ES-I3 (cell line): ENCODE data around the gene CADM1.

Source experiments
- H3K36me3 ChIP-seq: 2 replicates; pipeline ENCODE4 v1.6.1; 2013; ENCODE audit warnings: mild to moderate bottlenecking, low read length, control low read depth, moderate library complexity; ENCODE audit not compliant: insufficient read depth
- H3K4me1 ChIP-seq: 2 replicates; pipeline ENCODE4 v1.6.1; 2013; ENCODE audit warnings: mild to moderate bottlenecking, control low read depth, low read length; ENCODE audit not compliant: insufficient read depth
- H3K9ac ChIP-seq: 2 replicates; pipeline ENCODE4 v1.6.1; 2013; ENCODE audit warnings: low read depth, mild to moderate bottlenecking, low read length, moderate library complexity
- H3K9me3 ChIP-seq: 2 replicates; pipeline ENCODE4 v1.6.1; 2013; ENCODE audit warnings: mild to moderate bottlenecking, low read length, moderate library complexity; ENCODE audit not compliant: control insufficient read depth, insufficient read depth

Gene CADM1

DNA sequence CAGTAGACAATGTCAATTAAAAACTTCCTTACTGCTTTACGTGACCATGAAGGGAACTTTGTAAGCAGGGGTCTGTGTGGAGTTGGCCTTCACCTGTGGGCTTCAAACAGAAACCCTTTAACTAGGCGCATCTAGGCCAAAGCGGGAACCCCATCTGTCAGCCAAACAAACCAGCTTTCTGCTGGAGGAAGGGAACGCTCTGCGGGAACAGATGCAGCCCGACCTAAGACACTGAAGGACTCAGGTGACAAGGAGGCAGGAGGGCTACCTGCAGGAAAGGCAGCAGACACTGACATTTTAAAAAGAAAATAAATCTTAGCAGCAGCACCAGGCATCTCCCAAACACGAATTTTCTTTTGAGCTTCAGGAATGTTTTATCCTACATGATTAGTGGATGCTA is 78.4 kb downstream of the CADM1 start:
- no peak overlapping the region for H3K9ac ChIP-seq
- H3K36me3 ChIP-seq: no peaks in the 10 kb centered on the region; the same call in 1 of the 2 replicates
- H3K4me1 ChIP-seq: peaks cover 18% of the 10 kb centered on the region; the same call in 1 of the 2 replicates
- no peaks in the 10 kb centered on the region for H3K9me3 ChIP-seq

- H3K9ac ChIP-seq: no peak overlapping the region
- peaks cover 18% of the 10 kb centered on the region; the same call in 1 of the 2 replicates for H3K4me1 ChIP-seq
- H3K36me3 ChIP-seq: no peaks in the 10 kb centered on the region; the same call in 1 of the 2 replicates
- no peaks in the 10 kb centered on the region for H3K9me3 ChIP-seq
Observed at GRCh38 chr11:115425250-115425649, 79.0 kb downstream of the CADM1 start.

- Histone ChIP-seq H3K9ac (no peak overlapping the region), H3K9me3 (no peaks in the 10 kb centered on the region), H3K4me1 (peaks cover 18% of the 10 kb centered on the region; the same call in 1 of the 2 replicates), H3K36me3 (no peaks in the 10 kb centered on the region; the same call in 1 of the 2 replicates)
Observed at GRCh38 chr11:115423728-115424459, 80.3 kb downstream of the CADM1 start.

GRCh38 chr11:115421992-115422689 is 82.1 kb downstream of the CADM1 start:
- Histone ChIP-seq H3K36me3 (no peaks in the 10 kb centered on the region; the same call in 1 of the 2 replicates), H3K4me1 (peaks cover 18% of the 10 kb centered on the region; the same call in 1 of the 2 replicates), H3K9me3 (no peaks in the 10 kb centered on the region), H3K9ac (no peak overlapping the region)

DNA sequence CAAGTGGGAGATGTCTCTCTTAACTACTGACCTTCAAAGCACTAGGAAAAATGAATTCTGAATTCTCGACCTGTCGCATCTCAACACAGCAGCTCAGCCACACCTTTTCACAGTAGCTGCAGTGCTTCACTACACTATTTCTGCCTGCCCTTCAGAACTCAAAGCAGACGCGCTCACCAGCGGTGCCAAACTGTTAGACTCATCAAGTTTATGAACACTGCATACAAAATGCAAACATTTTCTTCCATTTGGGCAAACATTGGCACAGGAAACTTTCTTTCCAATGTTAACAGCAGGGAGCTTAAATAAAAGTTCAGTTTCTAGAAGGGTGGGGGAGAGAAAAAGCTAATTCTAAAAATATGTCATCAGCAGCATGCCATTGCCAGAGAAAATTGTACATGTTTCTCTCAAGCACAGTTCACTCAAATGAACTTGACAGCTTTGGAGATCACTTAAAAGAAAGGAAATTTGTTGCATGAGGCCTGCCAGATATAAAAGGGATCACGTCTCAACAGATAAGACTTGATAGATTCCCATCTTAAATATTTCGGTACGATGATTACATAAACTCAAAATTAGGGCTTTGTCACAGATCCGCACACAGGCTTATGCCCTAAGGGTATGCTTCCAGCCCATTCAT is 82.7 kb downstream of the CADM1 start:
- H3K9ac ChIP-seq: no peak overlapping the region
- no peaks in the 10 kb centered on the region for H3K9me3 ChIP-seq
- no peaks in the 10 kb centered on the region; the same call in 1 of the 2 replicates for H3K36me3 ChIP-seq
- H3K4me1 ChIP-seq: peaks cover 18% of the 10 kb centered on the region; the same call in 1 of the 2 replicates

DNA sequence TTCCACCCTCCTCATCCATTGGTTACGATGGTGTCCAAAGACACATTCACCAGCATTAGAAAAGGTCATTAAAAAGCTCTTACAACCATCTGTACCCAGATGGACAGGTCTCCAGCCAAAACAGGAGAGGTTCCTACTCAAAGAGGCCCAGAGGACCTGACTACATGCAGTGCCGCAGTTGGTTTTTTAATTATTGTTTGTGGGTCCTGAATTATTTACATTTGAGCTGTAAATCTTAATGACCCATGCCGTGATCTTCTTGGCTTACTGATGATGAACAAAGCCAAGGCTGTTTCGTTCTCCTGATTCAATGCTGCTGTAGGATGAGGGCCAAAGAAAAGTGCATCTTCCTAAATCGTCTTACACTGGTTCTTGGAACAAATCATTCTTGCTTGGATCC is 83.7 kb downstream of the CADM1 start:
- H3K36me3 ChIP-seq: no peaks in the 10 kb centered on the region; the same call in 1 of the 2 replicates
- peaks cover 18% of the 10 kb centered on the region; the same call in 1 of the 2 replicates for H3K4me1 ChIP-seq

GRCh38 chr11:115418626-115419025 is 85.6 kb downstream of the CADM1 start:
- Histone ChIP-seq H3K9me3 (no peaks in the 10 kb centered on the region), H3K36me3 (no peaks in the 10 kb centered on the region; the same call in 1 of the 2 replicates), H3K9ac (no peak overlapping the region), H3K4me1 (peaks cover 14% of the 10 kb centered on the region; the same call in 1 of the 2 replicates)

More for the DNA sequence above, 83.7 kb downstream of the CADM1 start:
- no peaks in the 10 kb centered on the region for H3K9me3 ChIP-seq
- H3K9ac ChIP-seq: no peak overlapping the region

GRCh38 chr11:115418081-115418480 is 86.1 kb downstream of the CADM1 start:
- H3K9me3 ChIP-seq: no peaks in the 10 kb centered on the region
- peaks cover 9% of the 10 kb centered on the region; the same call in 1 of the 2 replicates for H3K4me1 ChIP-seq
- no peak overlapping the region for H3K9ac ChIP-seq
- H3K36me3 ChIP-seq: no peaks in the 10 kb centered on the region; the same call in 1 of the 2 replicates

GRCh38 chr11:115411120-115411519 is 93.1 kb downstream of the CADM1 start:
- Histone ChIP-seq H3K36me3 (no peaks in the 10 kb centered on the region; the same call in 1 of the 2 replicates), H3K4me1 (peaks cover 35% of the 10 kb centered on the region), H3K9me3 (no peaks in the 10 kb centered on the region), H3K9ac (no peak overlapping the region)

DNA sequence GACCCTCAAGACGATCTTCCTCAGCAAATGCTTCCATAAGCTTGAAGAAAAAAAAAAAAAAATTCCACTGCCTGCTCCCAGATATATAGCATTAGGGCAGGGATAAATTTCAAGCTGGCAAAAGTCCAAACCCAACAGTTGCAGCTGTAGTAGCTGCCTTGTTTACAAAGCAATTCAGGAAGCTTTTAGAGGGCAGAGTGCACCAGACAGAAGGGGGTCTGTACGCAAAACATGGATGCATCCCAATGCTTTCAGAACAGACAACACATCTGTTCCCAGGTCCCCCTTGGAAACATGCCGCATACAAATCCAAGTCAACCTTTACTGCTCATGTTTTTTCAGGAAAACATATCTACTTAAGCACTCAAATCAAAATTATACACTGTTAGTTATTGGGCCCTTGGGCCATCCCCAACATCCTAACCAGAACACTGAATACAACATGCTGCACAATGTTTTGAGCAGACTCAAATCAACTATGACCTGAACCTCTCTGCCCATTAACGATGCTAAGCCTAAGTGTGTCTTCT is 94.5 kb downstream of the CADM1 start:
- Histone ChIP-seq H3K9ac (no peak overlapping the region), H3K9me3 (no peaks in the 10 kb centered on the region), H3K4me1 (peaks cover 35% of the 10 kb centered on the region), H3K36me3 (no peaks in the 10 kb centered on the region; the same call in 1 of the 2 replicates)

DNA sequence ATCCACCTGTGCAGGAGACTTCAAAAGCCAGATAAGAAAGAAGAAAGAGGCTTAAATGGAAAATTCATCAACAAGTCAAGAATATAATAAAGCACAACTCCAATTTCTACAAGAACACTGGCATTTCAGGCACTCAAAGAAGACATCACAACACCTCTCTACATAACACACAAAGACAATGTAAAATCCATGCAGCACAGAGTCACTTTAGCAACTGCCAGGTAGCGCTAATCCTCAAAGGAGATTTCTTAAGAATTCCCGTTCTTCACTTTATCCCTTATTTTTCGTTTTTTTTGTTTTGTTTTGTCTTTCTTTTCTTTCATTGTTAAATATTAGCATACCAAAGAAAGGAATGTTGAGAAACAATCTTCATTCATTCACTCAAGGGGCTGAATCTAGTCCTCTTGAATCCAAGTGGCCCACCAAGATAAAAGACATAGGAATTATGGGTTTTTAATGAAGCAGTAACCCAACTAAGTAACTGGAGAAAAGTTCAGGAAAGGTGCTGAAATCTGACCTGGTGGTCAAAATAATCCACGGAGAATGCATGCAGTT is 95.0 kb downstream of the CADM1 start:
- H3K9me3 ChIP-seq: no peaks in the 10 kb centered on the region
- no peak overlapping the region for H3K9ac ChIP-seq
- no peaks in the 10 kb centered on the region; the same call in 1 of the 2 replicates for H3K36me3 ChIP-seq
- H3K4me1 ChIP-seq: peaks cover 35% of the 10 kb centered on the region

- Histone ChIP-seq H3K9me3 (no peaks in the 10 kb centered on the region), H3K9ac (no peak overlapping the region), H3K36me3 (no peaks in the 10 kb centered on the region; the same call in 1 of the 2 replicates), H3K4me1 (peaks cover 35% of the 10 kb centered on the region)
Observed at GRCh38 chr11:115408036-115408921, 95.9 kb downstream of the CADM1 start.

GRCh38 chr11:115407496-115407895 is 96.7 kb downstream of the CADM1 start:
- Histone ChIP-seq H3K4me1 (peaks cover 35% of the 10 kb centered on the region), H3K9me3 (no peaks in the 10 kb centered on the region), H3K9ac (no peak overlapping the region), H3K36me3 (no peaks in the 10 kb centered on the region; the same call in 1 of the 2 replicates)
